ENCODE results near the gene IL17RC. TPM values are rescaled to one million over a fixed set of nuclear protein-coding genes. Genes with fewer than 3 reads are reported as not detected.

IL17RC gene
- total RNA-seq, 2 donors from 2014 or later: 0.57 to 0.92 TPM

DNA sequence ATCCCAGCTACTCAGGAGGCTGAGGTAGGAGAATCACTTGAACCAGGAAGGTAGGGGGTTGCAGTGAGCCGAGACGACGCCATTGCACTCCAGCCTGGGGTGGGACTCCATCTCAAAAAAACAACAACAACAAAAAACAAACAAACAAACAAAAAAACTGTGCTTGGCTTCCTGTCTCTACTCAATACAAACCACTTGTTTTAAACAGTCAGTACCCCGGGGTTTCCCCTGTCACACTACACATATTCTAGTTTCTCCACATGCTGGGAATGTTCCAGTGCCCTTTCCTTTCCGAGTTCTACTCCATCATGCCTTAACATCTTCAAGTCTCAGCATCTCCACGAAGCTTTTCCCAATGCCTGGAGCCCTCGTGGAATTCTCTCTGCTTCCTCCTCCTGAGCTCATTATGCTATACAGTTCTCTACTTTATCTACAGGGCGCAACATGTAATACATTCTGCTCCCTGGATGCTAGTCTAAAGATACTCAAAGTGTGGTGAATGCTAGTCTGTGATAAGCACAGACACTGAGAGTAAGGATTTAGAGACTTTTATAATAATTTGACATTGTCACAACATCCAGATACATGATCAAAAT is 61.9 kb downstream of the IL17RC start:
- Mint-ChIP-seq H3K27ac (peak overlapping the region; percentile 97 to 99), H3K4me1 (ENCODE audit: low read depth in 2 of 2) (peaks cover 29 to 34% of the 10 kb centered on the region in 2 donors), H3K4me3 (peak overlapping the region; percentile 68), H3K36me3 (peaks cover 26% of the 10 kb centered on the region), H3K9me3 (no peaks in the 10 kb centered on the region), H3K27me3 (no peaks in the 10 kb centered on the region)
- DNase-seq (ENCODE audit: low spot score) (no peak), ATAC-seq (no peak)

DNA sequence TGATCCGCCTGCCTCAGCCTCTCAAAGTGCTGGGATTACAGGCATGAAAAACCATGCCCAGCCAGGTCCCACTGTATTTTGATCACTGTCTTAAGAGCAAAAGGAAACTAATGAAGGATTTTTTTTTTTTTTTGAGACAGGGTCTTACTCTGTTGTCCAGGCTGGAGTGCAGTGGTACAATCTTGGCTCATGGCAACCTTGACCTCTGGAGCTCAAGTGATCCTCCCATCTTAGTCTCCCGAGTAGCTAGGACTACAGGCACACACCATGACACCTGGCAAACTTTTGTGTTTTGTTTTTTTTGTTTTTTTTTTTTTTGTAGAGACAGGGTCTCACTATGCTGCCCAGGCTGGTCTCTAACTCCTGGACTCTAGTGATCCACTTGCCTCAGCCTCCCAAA is 63.4 kb downstream of the IL17RC start:
- H3K36me3 Mint-ChIP-seq: peaks cover 23% of the 10 kb centered on the region

More for the DNA sequence above, 63.4 kb downstream of the IL17RC start:
- H3K4me3 Mint-ChIP-seq: no peak overlapping the region
- peak overlapping the region in 1 of 2 donors; percentile 97 for H3K27ac Mint-ChIP-seq
- H3K9me3 Mint-ChIP-seq: no peaks in the 10 kb centered on the region
- ATAC-seq (no peak), DNase-seq (ENCODE audit: low spot score) (no peak)
- H3K4me1 Mint-ChIP-seq (ENCODE audit: low read depth in 2 of 2): peaks cover 29 to 34% of the 10 kb centered on the region in 2 donors
- no peaks in the 10 kb centered on the region for H3K27me3 Mint-ChIP-seq

Other genes starting within 250 kb of the IL17RC start
- under 1 TPM in 1 of 2 donors, not detected in 1; 0.29 TPM for gene CPNE9, start 213.3 kb upstream of the IL17RC start, total RNA-seq
- gene BRPF1, start 185.4 kb upstream of the IL17RC start, total RNA-seq: 10 to 100 TPM; 51.9 to 62.3 TPM
- 10 to 100 TPM; 35.9 to 42.5 TPM for gene OGG1, start 167.1 kb upstream of the IL17RC start, total RNA-seq
- gene CAMK1, start 147.2 kb upstream of the IL17RC start, total RNA-seq: 10 to 100 TPM; 19.8 to 24.4 TPM
- gene TADA3, start 124.6 kb upstream of the IL17RC start, total RNA-seq: 10 to 100 TPM; 58.3 to 65.6 TPM
- 100 to 1,000 TPM; 323 to 381 TPM for gene ARPC4, start 124.0 kb upstream of the IL17RC start, total RNA-seq
- gene TTLL3, start 106.8 kb upstream of the IL17RC start, total RNA-seq: 10 to 100 TPM; 50.0 to 91.3 TPM
- 10 to 100 TPM; 43.1 to 71.2 TPM for gene RPUSD3, start 73.1 kb upstream of the IL17RC start, total RNA-seq
- not detected for gene CIDEC, start 36.8 kb upstream of the IL17RC start, total RNA-seq
- 10 to 100 TPM; 31.8 to 42.8 TPM for gene JAGN1, start 26.5 kb upstream of the IL17RC start, total RNA-seq
- 1 to 10 TPM in 1 of 2 donors, under 1 TPM in 1; 0.48 to 1.9 TPM for gene IL17RE, start 14.2 kb upstream of the IL17RC start, total RNA-seq
- 10 to 100 TPM; 22.8 to 29.7 TPM for gene CRELD1, start 16.7 kb downstream of the IL17RC start, total RNA-seq
- 10 to 100 TPM; 13.4 to 13.7 TPM for gene PRRT3, start 35.3 kb downstream of the IL17RC start, total RNA-seq
- gene EMC3, start 69.7 kb downstream of the IL17RC start, total RNA-seq: 10 to 100 TPM; 62.5 to 65.8 TPM
- 100 to 1,000 TPM in 1 of 2 donors, 10 to 100 TPM in 1; 35.0 to 110 TPM for gene FANCD2, start 109.3 kb downstream of the IL17RC start, total RNA-seq
- gene FANCD2OS, start 191.2 kb downstream of the IL17RC start, total RNA-seq: not detected
- 100 to 1,000 TPM in 1 of 2 donors, 10 to 100 TPM in 1; 86.8 to 132 TPM for gene BRK1, start 198.6 kb downstream of the IL17RC start, total RNA-seq
- 10 to 100 TPM; 66.8 to 77.5 TPM for gene VHL, start 224.7 kb downstream of the IL17RC start, total RNA-seq
- gene IRAK2, start 247.8 kb downstream of the IL17RC start, total RNA-seq: 10 to 100 TPM; 35.1 to 78.4 TPM